CD14-positive monocyte (primary cell): Measurements from ENCODE around the gene OSBPL10. TPM values are rescaled to one million over a fixed set of nuclear protein-coding genes. Genes with fewer than 3 reads are reported as not detected.
"Not testable (repeated sequence)": the region's sequence is repeated elsewhere in the genome, so short reads cannot be mapped to it uniquely, and the experiment has no call there.

Experiments
- DNase-seq, 3 donors: peaks; one replicate each; pipeline ENCODE4 v3.0.0-alpha.2; 2011 to 2022
- H2AFZ ChIP-seq: 2 replicates; pipeline ENCODE4 v1.6.0; 2012; ENCODE audit warnings: mild to moderate bottlenecking, low read depth, low read length, inconsistent platforms; ENCODE audit not compliant: insufficient read depth, poor library complexity, severe bottlenecking
- H3K27ac ChIP-seq, 2 donors: 1 replicate in 1 of 2; 2 replicates in 1 of 2; pipeline ENCODE4 v1.5.1; 2012 to 2013; ENCODE audit warnings: low read length in 2 of 2, control low read depth in 1 of 2, inconsistent platforms in 1 of 2, low read depth in 1 of 2, mild to moderate bottlenecking in 1 of 2
- H3K27me3 ChIP-seq, 2 donors: one replicate each; pipeline versions ENCODE4 v1.6.0 to v1.6.1; 2011 to 2013; ENCODE audit warnings: low read length in 2 of 2; ENCODE audit not compliant: control insufficient read depth in 2 of 2, insufficient read depth in 2 of 2
- H3K36me3 ChIP-seq, 2 donors: replicated peaks in 1 of 2; 1 replicate in 1 of 2; 2 replicates in 1 of 2; pipeline versions ENCODE4 v1.5.1 to v1.6.1; 2012 to 2013; ENCODE audit warnings: low read length in 2 of 2, control low read depth in 1 of 2, inconsistent platforms in 1 of 2, mild to moderate bottlenecking in 1 of 2; ENCODE audit not compliant: insufficient read depth in 2 of 2, control insufficient read depth in 1 of 2
- H3K4me1 ChIP-seq, 2 donors: 1 replicate in 1 of 2; 2 replicates in 1 of 2; pipeline versions ENCODE4 v1.5.1 to v1.6.1; 2012 to 2013; ENCODE audit warnings: low read length in 2 of 2, control low read depth in 1 of 2, inconsistent platforms in 1 of 2, mild to moderate bottlenecking in 1 of 2, moderate library complexity in 1 of 2; ENCODE audit not compliant: insufficient read depth in 2 of 2, control insufficient read depth in 1 of 2
- H3K4me2 ChIP-seq: replicated peaks from 2 replicates; pipeline ENCODE3; 2012; ENCODE audit warnings: low read length, moderate library complexity, mild to moderate bottlenecking; ENCODE audit not compliant: poor library complexity, severe bottlenecking; ENCODE audit errors: extremely low read depth
- H3K4me3 ChIP-seq, 3 experiments: fragments of 200-600 bp in 1 of 3; sonication (generic) in 1 of 3; replicated peaks in 1 of 3; 1 replicate in 2 of 3; 2 replicates in 1 of 3; pipeline ENCODE4 v1.5.1; 2011 to 2013; ENCODE audit warnings: low read length in 3 of 3, mild to moderate bottlenecking in 3 of 3, control low read depth in 2 of 3, low read depth in 2 of 3, inconsistent platforms in 1 of 3, moderate library complexity in 1 of 3
- H3K79me2 ChIP-seq: 2 replicates; pipeline ENCODE4 v1.6.0; 2012; ENCODE audit warnings: mild to moderate bottlenecking, control low read depth, inconsistent platforms, low read length, moderate library complexity; ENCODE audit not compliant: insufficient read depth
- H3K9ac ChIP-seq: 2 replicates; pipeline ENCODE4 v1.6.0; 2017; ENCODE audit warnings: low read length, mild to moderate bottlenecking; ENCODE audit not compliant: insufficient read depth, poor library complexity, severe bottlenecking
- H3K9me3 ChIP-seq, 2 donors: replicated peaks in 1 of 2; 1 replicate in 1 of 2; 2 replicates in 1 of 2; pipeline versions ENCODE4 v1.5.1 to v1.6.1; 2012 to 2013; ENCODE audit warnings: low read length in 2 of 2, control low read depth in 1 of 2; ENCODE audit not compliant: control insufficient read depth in 1 of 2, insufficient read depth in 1 of 2
- H4K20me1 ChIP-seq: 2 replicates; pipeline ENCODE4 v1.6.0; 2012; ENCODE audit warnings: mild to moderate bottlenecking, low read length, control low read depth, moderate library complexity; ENCODE audit not compliant: insufficient read depth
- H3K27ac Mint-ChIP-seq, 7 donors: one replicate each; pipeline ENCODE4 v1.8.0; 2020; ENCODE audit warnings: mild to moderate bottlenecking in 7 of 7, mixed read lengths in 7 of 7, moderate library complexity in 6 of 7, inconsistent platforms in 2 of 7
- H3K27me3 Mint-ChIP-seq, 3 donors: one replicate each; pipeline ENCODE4 v1.8.0; 2021 to 2022; ENCODE audit warnings: low read depth in 3 of 3, mild to moderate bottlenecking in 3 of 3, mixed read lengths in 3 of 3, moderate library complexity in 3 of 3, inconsistent platforms in 1 of 3
- H3K36me3 Mint-ChIP-seq, 2 donors: one replicate each; pipeline ENCODE4 v1.8.0; 2020; ENCODE audit warnings: mixed read lengths in 2 of 2, inconsistent platforms in 1 of 2, mild to moderate bottlenecking in 1 of 2
- H3K4me1 Mint-ChIP-seq: one replicate; pipeline ENCODE4 v1.8.0; 2020; ENCODE audit warnings: mild to moderate bottlenecking, mixed read lengths
- H3K4me3 Mint-ChIP-seq, 2 donors: one replicate each; pipeline ENCODE4 v1.8.0; 2020; ENCODE audit warnings: mild to moderate bottlenecking in 2 of 2, mixed read lengths in 2 of 2, moderate library complexity in 1 of 2
- H3K9me3 Mint-ChIP-seq, 7 donors: one replicate each; pipeline ENCODE4 v1.8.0; 2020 to 2022; ENCODE audit warnings: mixed read lengths in 7 of 7, mild to moderate bottlenecking in 6 of 7, moderate library complexity in 6 of 7, inconsistent platforms in 2 of 7
- WGBS: methylation state at CpG from one replicate; pipeline ENCODE4 v1.1.5; 2013; ENCODE audit warnings: missing lambda C conversion rate; ENCODE audit not compliant: insufficient coverage; 5-methylcytosine and 5-hydroxymethylcytosine counted together
- intact Hi-C, 2 donors: fragments of 100-400 bp; cut with micrococcal nuclease; formaldehyde crosslinking; loops; one replicate each; pipeline versions ENCODE4 v1.15.0 to v1.15.1; 2023
- polyA plus RNA-seq, 3 donors: library from polyadenylated mRNA; depleted of rRNA in 1 of 3; unstranded in 2 of 3; stranded (reverse) in 1 of 3; fragments of 300-500 nt in 2 of 3; fragments of >200 nt in 1 of 3; fragmentation: Illumina TruSeq in 2 of 3; gene quantifications; 1 replicate in 2 of 3; 2 replicates in 1 of 3; pipeline ENCODE4 v1.2.3, GENCODE V29; 2012 to 2021
- TF ChIP-seq, protein P1 (sequence below): fragments of 200-600 bp; IDR thresholded peaks from one replicate; pipeline ENCODE4 v1.8.0; 2022; ENCODE audit warnings: antibody characterized with exemption, mild to moderate bottlenecking

Gene OSBPL10
- polyA plus RNA-seq, 3 donors: 0.03 TPM; not detected in 2

DNA sequence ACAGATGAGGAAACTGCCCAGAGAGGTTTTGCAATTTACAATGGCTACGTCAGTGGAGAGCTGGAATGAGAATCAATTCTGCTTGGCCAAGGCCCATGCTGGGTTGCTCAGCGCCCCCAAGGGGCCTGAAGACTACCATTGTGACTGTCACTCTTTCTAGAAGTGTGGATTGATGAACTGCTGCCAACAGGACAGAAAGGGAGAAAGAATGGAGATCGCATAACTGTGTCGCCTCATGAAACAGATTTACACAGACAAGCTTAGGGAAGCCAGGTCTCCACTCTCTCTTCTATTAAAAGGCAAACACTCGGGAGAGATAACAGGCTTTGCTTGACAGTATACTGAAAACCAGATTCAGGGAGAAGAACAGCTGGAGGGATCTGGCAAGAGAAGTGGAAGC, 288.3 kb downstream of the OSBPL10 start:
- Histone ChIP-seq H3K27me3 (no peaks in the 10 kb centered on the region), H2AFZ (no peak overlapping the region), H3K4me1 (no peaks in the 10 kb centered on the region), H3K36me3 (no peaks in the 10 kb centered on the region), H3K4me2 (no peak overlapping the region), H4K20me1 (no peaks in the 10 kb centered on the region), H3K27ac (no peak overlapping the region), H3K4me3 (no peak overlapping the region), H3K9me3 (peaks cover 0 to 2% of the 10 kb centered on the region in 2 donors), H3K79me2 (no peaks in the 10 kb centered on the region), H3K9ac (no peak overlapping the region)
- TF ChIP-seq, protein P1, sequence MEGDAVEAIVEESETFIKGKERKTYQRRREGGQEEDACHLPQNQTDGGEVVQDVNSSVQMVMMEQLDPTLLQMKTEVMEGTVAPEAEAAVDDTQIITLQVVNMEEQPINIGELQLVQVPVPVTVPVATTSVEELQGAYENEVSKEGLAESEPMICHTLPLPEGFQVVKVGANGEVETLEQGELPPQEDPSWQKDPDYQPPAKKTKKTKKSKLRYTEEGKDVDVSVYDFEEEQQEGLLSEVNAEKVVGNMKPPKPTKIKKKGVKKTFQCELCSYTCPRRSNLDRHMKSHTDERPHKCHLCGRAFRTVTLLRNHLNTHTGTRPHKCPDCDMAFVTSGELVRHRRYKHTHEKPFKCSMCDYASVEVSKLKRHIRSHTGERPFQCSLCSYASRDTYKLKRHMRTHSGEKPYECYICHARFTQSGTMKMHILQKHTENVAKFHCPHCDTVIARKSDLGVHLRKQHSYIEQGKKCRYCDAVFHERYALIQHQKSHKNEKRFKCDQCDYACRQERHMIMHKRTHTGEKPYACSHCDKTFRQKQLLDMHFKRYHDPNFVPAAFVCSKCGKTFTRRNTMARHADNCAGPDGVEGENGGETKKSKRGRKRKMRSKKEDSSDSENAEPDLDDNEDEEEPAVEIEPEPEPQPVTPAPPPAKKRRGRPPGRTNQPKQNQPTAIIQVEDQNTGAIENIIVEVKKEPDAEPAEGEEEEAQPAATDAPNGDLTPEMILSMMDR: no peak
- no peak for DNase-seq
- no peak overlapping the region for H3K4me3 Mint-ChIP-seq
- H3K4me1 Mint-ChIP-seq: no peaks in the 10 kb centered on the region
- H3K36me3 Mint-ChIP-seq: no peaks in the 10 kb centered on the region
- H3K27ac Mint-ChIP-seq: no peak overlapping the region
- no peaks in the 10 kb centered on the region for H3K27me3 Mint-ChIP-seq
- intact Hi-C loops: no loop called here
- H3K9me3 Mint-ChIP-seq: peaks cover 3 to 11% (median 8%) of the 10 kb centered on the region in 7 donors
- whole genome bisulfite sequencing: 51% methylated on average over 2 of the region's 5 CpGs

DNA sequence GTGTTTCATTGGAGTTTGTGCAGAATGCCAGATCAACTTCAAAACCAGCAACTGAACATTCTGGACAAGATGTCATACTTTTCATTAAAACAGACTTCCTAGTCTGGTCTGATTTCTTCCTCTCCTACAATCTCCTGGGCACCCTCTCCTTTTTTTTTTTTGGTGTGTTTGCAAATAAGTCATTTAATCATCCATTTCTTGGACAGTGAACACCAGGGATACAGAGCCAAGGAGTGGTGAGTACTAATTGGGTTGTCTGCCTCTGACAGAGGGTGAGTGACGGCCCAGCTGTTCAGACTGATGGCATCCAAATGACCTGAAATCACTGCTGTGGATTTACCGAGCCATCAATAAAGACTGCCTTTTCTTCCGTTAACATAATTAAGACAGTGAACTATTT, 290.3 kb downstream of the OSBPL10 start:
- no peak for DNase-seq
- Histone ChIP-seq H3K4me1 (no peaks in the 10 kb centered on the region), H3K27ac (no peak overlapping the region), H3K36me3 (no peaks in the 10 kb centered on the region), H2AFZ (no peak overlapping the region), H3K4me2 (no peak overlapping the region), H3K9me3 (peaks cover 0 to 2% of the 10 kb centered on the region in 2 donors), H3K9ac (no peak overlapping the region), H3K27me3 (no peaks in the 10 kb centered on the region), H3K4me3 (no peak overlapping the region), H4K20me1 (no peaks in the 10 kb centered on the region), H3K79me2 (no peaks in the 10 kb centered on the region)
- Mint-ChIP-seq H3K27me3 (no peaks in the 10 kb centered on the region), H3K4me1 (peaks cover 2% of the 10 kb centered on the region), H3K4me3 (no peak overlapping the region), H3K9me3 (peaks cover 3 to 11% (median 8%) of the 10 kb centered on the region in 7 donors), H3K27ac (peak overlapping the region in 1 of 7 donors; percentile 1), H3K36me3 (no peaks in the 10 kb centered on the region)
- 83% methylated on average over 1 of the region's 3 CpGs for WGBS
- TF ChIP-seq, protein P1: no peak
- intact Hi-C loops: no loop called here

DNA sequence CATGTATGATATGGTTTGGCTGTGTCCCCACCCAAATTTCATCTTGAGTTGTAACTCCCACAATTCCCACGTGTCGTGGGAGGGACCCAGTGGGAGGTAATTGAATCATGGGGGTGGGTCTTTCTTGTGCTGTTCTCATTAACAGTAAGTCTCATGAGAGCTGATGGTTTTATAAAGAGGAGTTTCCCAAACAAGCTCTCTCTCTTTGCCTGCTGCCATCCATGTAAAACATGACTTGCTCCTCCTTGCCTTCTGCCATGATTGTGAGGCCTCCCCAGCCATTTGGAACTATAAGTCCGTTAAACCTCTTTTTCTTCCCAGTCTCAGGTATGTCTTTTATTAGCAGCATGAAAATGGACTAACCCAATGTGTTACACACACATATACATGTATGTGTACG, 291.5 kb downstream of the OSBPL10 start:
- DNase-seq, H3K36me3 ChIP-seq, H3K9me3 ChIP-seq, H3K27me3 ChIP-seq, H3K4me1 ChIP-seq, H3K27ac Mint-ChIP-seq, H3K4me2 ChIP-seq, H2AFZ ChIP-seq, H3K4me1 Mint-ChIP-seq, H3K79me2 ChIP-seq, intact Hi-C loops, H3K4me3 Mint-ChIP-seq, H4K20me1 ChIP-seq, H3K27me3 Mint-ChIP-seq, H3K27ac ChIP-seq, H3K4me3 ChIP-seq, H3K9ac ChIP-seq, H3K36me3 Mint-ChIP-seq: not testable (repeated sequence)
- peaks cover 3 to 11% (median 8%) of the 10 kb centered on the region in 7 donors for H3K9me3 Mint-ChIP-seq
- no CpG with 5 or more reads among the region's 4 CpGs for WGBS
